AG09319 (cell line): ENCODE data around the gene SLC29A1.
"Not testable (repeated sequence)": the region's sequence is repeated elsewhere in the genome, so short reads cannot be mapped to it uniquely, and the experiment has no call there.

Experiments used
- DNase-seq: peaks from one replicate; pipeline ENCODE4 v3.0.0-alpha.2; 2010; ENCODE audit warnings: low read depth; ENCODE audit errors: extremely low read depth
- TF ChIP-seq, protein P1 (sequence below): IDR thresholded peaks from 2 replicates; pipeline ENCODE4 v1.5.1; 2011; ENCODE audit warnings: low read depth, mild to moderate bottlenecking, inconsistent platforms, low read length, moderate library complexity

Gene SLC29A1

DNA sequence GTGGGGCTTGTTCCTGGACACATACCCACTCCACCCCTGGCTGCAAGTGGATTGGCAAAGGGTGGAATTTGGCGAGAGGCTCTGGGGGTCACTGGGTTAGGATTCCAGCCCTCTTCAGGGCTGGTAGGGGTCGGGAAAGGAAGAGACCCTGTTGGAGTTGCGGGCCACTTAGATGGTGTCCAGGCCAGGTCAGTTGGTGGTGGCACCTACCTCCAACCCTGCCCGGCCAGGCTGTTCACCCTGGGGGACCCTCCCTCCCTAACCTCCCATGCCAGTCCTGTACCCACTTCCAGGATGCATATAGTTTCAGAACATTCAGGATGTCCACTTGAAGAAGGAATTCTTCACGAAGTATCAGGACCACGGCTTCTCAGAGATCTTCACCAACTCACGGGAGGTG lies 43.7 kb upstream of the SLC29A1 start:
- TF ChIP-seq, protein P1, sequence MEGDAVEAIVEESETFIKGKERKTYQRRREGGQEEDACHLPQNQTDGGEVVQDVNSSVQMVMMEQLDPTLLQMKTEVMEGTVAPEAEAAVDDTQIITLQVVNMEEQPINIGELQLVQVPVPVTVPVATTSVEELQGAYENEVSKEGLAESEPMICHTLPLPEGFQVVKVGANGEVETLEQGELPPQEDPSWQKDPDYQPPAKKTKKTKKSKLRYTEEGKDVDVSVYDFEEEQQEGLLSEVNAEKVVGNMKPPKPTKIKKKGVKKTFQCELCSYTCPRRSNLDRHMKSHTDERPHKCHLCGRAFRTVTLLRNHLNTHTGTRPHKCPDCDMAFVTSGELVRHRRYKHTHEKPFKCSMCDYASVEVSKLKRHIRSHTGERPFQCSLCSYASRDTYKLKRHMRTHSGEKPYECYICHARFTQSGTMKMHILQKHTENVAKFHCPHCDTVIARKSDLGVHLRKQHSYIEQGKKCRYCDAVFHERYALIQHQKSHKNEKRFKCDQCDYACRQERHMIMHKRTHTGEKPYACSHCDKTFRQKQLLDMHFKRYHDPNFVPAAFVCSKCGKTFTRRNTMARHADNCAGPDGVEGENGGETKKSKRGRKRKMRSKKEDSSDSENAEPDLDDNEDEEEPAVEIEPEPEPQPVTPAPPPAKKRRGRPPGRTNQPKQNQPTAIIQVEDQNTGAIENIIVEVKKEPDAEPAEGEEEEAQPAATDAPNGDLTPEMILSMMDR: no peak
- DNase-seq: no peak

DNA sequence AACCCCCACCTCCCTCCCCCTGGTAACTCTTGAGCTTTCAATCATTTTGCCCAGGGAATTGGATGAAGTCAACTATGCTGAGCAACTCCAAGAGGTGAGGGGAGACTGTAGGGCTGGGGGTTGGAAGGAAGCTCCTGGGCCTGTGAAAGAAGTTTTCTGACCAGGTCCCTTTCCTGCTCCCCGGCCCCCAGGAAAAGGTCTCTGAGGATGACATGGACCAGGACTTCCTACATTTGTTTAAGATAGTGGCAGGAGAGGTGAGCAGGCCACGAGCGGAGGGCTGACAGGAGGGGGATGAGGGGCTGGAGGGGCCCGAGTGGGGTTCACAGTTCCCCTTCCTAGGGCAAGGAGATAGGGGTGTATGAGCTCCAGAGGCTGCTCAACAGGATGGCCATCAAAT lies 43.0 kb upstream of the SLC29A1 start:
- TF ChIP-seq, protein P1: no peak
- no peak for DNase-seq

DNA sequence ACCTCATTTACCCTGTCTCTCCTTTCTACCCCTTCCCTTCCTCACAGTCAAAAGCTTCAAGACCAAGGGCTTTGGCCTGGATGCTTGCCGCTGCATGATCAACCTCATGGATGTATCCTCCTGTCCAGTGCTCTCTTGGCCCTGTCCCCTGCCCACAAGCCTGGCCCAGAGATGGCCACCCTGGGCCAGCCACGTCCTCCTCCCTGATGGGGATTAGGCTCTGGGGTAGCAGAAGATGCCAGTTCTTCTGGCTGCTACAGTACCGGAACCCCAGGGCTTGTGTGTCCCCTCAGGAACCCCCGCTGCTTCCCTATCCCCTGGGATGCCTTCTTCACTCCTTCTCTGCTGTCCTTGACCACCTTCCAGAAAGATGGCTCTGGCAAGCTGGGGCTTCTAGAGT lies 42.5 kb upstream of the SLC29A1 start:
- no peak for DNase-seq
- TF ChIP-seq, protein P1: no peak

DNA sequence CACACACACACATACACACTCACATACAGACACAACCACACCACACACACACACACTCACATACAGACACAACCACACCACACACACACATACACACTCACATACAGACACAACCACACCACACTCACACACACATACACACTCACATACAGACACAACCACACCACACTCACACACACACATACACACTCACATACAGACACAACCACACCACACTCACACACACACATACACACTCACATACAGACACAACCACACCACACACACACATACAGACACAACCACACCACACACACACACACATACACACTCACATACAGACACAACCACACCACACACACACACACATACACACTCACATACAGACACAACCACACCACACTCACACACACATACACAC lies 41.6 kb upstream of the SLC29A1 start:
- DNase-seq: not testable (repeated sequence)

DNA sequence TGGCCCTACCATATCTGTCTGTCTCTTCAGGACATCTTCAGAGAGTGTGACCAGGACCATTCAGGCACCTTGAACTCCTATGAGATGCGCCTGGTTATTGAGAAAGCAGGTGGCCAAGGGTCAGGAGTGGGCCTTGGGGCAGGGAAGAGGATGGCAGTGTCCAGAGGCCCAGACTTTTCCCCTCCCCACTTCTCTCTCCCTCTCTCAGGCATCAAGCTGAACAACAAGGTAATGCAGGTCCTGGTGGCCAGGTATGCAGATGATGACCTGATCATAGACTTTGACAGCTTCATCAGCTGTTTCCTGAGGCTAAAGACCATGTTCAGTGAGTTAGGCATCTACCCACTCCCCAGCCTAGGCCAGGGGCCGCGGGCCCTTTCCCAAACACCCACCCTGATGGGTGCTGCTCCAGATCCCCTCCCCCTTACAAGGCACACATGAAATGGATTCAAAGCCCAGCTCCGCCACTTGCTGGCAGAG lies 40.4 kb upstream of the SLC29A1 start:
- DNase-seq: no peak
- TF ChIP-seq, protein P1: no peak

DNA sequence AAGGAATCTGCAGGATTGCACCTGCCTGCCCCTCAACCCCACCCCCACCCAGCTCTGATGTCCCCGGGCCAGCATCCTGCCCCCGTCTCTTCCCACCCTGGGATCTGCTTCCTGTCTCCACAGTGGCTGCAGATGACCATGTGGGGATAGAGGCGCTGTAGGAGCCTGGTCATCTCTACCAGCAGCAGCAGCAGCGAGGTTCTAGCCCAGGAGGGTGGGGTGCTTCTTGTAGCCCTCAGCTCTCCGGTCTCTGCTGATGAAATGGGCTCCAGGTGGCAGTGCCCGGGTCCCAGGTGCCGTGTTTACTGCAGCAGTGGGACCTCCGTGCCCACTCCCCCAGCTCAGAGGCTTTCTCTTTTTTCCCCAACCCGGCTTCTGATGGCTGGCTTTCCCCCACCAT lies 39.6 kb upstream of the SLC29A1 start:
- no peak for DNase-seq

DNA sequence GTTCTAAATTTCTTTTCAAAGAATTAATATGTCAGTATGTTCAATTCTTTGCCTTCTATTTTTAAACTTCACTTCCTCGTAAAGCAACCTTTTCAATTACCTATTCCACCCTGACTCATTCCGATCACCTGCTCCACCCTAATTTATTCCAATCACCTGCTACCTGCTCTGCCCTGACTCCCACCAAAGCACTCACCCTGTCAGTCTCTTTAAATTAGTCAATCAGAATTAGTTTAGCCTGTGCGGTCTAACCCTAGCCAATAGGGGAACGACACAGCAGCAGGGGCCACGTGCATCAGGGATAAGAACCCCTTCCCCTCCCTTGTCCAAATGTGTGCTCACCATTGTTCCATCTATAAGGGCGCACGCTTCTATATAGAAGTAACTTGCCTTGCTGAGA lies 38.0 kb upstream of the SLC29A1 start:
- DNase-seq: not testable (repeated sequence)

More for the DNA sequence above, 39.6 kb upstream of the SLC29A1 start:
- TF ChIP-seq, protein P1: no peak

DNA sequence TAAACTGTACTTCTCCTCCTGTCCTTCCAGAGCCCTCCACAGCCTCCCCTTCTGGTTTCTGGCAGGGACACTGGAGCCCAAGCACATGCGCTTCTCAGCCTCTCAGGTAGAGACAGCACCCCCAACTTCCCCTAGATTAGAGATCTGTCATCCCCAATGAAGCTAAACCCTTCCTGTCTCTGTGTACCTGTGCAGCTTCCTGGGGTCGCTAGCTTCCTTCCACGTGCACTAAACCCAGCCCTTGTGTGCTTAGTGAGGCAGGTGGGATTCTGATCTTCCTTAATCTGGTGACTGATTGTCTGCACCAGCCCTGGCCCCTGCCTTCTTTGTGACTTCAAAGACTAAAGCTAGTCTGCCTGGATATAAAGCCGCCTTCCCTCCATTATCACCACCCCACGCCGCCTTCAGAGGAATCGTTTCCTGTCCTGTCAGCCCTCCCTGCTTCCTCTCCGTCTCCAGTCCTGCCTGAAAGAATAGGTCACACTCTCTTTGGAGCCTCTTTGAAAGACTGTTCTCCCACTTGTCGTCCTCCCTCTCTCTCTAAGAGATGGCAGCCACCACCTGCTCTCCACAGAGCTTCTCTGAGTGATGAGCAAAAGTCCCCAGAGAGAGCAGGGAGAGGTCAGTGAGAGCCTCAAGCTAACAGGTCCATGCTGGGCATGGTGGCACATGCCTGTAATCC lies 37.3 kb upstream of the SLC29A1 start:
- TF ChIP-seq, protein P1: no peak
- no peak for DNase-seq
